ENCODE results near the gene PCSK6. TPM values are rescaled to one million over a fixed set of nuclear protein-coding genes. Genes with fewer than 3 reads are reported as not detected.
"Not testable (repeated sequence)": the region's sequence is repeated elsewhere in the genome, so short reads cannot be mapped to it uniquely, and the experiment has no call there.

The PCSK6 gene
- total RNA-seq, 1 donor from 2014 or later = 15.4 TPM

DNA sequence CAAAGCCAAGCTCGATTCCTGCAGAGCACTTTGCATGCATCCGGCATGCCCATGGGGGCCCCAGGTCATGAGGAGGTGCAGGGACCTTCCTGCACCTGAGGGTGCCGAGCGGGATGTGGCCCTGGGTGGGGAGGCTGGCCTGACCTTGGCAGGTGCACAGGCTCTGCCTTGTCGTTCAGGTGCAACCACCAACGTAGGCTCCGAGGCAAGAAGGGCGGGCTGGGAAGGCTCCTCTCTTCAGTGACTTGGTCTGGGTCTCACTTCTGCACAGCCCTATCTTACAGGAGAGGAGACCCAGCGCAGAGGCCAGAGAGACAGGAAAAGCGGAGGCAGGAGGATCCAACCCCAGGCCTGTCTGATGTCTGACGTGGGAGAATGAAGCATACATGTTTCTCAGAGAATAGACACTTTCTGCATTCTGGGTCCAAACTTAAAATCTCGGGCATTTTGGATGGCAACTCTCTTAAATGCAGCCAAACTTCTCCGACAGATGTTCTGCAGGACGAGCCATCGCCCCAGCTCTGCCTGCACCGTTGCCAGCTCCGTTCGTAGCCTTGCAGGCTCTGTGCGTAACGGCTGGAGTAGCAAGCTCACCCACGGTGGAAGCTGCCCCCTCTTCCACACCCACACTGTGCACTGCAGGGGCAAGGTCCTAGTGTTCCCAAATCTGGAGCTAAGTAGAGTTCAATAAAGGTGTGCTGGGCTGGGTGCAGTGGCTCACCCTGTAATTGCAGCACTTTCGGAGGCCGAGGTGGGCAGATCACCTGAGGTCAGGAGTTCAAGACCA, 133.6 kb downstream of the PCSK6 start:
- no peak for DNase-seq

DNA sequence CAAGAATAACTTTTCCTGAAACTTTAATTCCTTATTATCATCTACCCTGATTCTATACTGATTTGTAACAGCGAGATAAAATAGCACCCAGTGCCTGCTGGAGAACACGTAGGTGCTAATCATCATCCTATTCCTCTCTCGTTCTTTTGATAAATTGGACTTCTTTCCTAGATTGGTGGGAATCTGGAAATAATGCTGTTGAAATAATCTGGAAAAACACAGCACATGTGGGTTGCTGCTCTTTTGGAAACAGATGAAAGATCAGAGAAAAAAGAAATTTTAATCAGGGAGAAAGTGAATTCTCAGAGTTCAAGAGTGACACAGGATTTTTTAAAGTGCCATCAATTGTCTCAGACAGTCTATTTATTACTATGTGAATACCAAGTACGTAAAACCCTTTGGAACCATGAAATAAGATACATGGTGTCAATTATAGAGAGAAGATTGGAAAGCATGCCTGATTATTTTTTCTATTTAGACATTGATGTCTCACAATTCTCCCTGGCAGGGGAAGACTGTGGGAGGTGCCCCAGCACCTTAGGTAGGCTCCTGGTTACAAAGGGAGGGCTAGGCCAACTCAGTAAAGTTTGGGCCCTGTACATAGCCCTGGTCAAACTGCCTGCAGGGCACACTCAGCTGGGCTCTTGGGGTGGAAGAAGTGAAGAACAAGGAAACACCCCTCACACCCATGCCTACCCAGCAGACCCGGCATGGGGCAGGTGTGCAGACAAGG, 134.4 kb downstream of the PCSK6 start:
- no peak for DNase-seq

DNA sequence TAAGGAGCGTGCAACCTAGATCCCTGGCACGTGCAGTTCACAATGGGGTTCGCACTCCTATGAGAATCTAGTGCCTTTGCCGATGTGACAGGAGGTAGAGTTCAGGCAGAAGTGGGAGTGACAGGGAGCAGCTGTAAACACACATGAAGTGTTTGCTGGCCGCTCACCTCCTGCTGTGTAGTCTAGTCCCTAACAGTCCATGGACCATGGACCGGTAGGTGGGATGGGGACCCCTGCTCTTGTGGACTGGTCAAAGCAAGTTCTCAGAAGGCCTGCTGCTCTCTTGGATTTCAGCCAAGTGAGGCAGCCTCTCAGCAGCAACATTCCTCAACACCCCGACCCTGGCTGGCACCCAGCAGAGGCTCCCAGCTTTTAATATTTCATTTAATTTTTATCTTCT, 136.3 kb downstream of the PCSK6 start:
- no peak for DNase-seq

DNA sequence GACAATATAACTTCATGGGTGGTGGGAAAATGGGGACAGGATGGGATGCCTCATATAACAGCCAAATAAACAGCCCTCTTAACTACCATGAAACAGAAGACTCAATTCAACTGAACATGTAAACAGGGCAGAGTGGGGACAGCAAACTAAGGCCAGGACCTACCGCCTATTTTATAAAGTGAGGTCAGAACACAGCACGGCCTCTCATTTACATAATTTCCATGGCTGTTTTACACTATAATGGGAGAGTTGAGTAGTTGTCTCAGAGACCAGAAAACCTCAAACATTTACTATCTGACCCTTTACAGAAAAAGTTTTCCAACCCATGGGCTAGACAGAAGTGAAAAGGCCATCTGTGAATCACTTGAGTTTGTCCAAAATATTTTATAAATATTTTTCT, 137.8 kb downstream of the PCSK6 start:
- no peak for DNase-seq

DNA sequence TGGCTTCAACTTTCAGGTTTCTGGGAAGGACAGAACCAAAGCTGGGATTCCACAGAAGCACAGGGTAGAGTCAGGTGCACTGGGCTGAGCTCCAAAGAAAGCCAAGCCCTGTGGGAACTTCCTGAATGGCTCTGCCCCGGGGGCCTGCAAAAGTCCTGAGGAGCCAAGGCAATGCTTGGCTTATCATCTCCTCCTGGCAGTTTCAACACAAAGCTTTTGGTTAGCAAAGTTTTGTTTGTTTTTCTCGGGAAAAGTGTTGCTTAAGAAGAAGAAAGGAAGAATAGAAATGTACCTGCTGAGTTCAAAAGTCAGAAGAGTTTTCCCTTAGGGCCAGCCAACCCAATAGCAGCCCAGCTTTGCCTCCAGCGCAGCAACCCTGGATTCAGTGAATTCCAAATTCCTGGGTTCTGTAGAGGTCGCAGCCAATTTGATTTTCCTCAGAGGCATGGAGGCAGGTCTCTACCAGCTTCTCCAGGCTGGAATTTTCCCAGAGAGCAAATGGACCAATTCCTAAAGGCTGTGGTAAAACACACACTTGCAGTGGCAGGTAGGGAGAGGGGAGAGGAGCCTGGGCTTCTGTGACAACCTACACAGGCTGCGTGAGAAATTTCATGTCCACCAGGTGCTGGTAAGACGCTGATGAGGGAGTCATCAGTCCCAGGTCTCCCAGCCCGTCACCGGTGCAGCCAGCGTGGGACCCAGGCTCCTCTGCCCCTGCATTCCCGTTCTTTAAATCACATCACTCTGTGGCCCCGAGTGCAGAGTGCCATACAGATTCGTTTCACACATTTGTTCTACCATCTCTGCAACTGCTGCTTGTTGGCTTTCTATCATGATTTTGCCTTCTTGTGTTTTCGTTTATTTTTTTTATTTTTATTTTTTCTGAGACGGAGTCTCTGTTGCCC, 140.2 kb downstream of the PCSK6 start:
- DNase-seq = no peak

DNA sequence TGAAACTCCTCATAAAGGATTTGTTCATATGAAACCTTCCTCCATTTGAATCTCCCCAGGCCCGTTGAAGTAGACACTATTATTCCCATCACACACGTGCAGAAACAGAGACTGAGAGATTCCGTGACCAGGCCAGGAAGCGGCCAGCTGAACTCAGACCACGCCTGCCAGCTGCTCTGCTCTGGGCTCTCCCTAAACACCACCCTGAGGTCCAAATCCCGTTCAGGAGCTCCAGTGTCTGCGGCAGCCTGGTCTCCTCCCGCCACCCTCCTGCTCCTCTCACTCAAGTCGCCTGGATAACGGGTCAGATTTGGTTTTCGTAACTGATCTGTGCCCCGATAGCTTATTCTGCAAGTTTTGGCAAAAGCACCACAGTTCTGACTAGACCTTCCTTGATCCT, 140.9 kb downstream of the PCSK6 start:
- DNase-seq = no peak

DNA sequence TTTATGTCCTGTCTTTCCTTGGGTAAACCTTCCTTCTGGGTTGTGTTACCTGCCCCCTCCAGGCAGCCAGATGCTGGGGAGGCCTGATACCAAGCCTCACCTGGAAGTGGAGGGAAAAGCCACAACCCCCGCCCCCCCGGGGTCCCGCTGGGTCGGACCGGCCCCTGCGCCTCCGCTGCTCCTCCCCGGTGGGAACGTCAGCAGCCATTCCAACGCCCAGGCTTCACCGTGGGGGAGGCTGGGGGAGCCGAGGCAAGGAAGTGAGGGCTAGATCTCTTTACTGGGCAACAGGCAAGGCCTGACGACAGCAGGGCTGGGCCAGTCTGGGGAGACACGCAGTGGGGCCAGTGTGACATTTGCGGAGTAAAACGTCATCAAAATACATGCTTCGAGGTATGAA, 141.5 kb downstream of the PCSK6 start:
- DNase-seq = no peak

DNA sequence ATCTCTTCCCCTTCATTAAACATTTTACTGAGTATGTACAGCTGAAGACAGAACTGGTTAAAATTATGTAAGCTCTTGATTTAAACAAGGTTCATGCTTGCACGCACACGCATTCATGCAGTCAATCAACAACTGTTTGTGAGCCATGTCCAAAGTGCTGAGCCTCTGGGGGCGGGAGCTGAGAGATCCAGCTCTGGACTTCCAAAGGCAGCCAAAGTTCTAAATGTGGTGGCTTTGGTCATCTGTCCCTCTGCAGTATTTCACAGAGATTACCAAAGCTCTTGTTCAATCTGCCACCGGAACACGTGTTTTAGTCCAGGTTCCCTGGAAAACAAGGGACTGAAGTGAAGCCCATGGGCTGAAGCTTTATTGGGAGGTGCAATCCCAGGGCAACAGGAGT, 142.1 kb downstream of the PCSK6 start:
- DNase-seq = no peak

DNA sequence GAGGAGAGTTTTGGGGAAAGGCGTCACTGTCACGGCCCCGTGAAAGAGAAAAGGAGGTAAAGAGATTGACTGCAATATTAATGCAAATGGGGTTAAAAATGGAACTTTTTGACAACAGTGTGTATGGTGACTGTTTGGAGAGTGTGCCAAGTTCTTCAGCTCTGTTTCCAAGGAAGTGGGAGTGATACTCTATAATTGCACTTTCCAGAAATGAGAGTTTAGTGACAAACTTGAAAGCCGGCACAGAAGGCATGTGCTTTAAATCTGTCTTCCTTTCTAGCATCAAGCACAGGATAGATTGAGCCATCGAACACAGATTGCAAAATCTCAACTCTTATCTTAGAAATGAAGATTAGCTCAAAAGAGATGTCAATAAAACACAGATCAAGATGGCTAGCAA, 142.6 kb downstream of the PCSK6 start:
- no peak for DNase-seq

DNA sequence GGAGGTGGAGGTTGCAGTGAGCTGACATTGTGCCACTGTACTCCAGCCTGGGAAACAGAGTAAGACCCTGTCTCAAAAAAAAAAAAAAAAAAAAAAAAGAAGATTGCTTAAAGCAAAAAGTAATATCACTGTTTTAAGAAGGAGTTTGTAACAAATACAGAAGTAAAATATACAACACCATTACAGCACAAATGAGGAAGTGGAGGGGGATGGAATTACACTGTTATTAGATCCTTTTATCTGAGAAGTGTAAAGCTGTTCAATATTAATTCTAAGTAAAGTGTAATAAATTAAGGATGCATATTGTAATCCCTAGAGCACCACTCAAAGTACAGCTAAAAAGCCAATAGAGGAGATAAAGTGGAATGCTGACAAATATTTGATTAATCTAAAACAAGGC, 147.5 kb downstream of the PCSK6 start:
- DNase-seq = no peak

DNA sequence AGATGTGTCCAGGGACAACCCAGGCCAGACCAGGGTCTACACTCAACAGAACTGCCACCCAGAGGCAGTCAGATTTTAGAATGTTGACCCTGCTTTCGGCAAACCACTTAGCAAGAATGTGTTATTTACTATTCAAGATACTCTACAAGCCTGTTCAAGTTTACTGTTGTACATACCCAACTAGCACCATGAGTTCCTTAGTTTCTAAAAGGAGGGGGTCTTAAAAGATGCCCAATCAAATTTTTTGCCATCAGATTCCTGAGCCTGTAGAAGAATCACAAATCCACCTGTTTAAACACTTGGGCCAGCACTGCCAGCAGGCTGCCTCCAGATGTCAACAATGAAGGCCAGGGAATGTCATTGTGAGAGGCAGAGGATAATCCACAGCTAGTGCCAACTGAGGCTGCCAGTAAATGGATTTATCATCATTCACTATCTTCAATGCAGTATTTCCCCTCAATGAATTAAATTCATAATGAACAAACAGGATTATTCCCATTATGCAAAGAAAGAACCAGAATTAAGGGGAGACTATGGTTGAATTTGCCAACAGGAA, 150.9 kb downstream of the PCSK6 start:
- no peak for DNase-seq

DNA sequence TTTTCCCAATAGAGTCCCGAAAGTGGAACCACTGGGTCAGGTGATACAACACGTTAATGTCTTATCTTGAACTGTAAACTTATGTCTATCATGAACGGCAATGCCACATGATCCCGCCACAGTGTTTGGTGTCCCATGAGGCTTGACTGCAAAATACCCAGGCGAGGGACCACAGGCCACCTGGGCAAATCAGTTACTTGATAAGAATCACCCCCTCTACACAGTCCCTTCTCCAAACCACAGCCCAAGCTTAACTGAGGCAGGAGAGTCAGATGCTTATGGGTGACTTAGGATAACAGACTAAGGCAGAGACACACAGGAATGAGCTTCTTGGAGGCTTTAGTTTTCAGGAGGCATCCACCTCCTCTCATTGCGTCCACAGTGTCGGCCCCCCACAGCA, 151.5 kb downstream of the PCSK6 start:
- DNase-seq = no peak

DNA sequence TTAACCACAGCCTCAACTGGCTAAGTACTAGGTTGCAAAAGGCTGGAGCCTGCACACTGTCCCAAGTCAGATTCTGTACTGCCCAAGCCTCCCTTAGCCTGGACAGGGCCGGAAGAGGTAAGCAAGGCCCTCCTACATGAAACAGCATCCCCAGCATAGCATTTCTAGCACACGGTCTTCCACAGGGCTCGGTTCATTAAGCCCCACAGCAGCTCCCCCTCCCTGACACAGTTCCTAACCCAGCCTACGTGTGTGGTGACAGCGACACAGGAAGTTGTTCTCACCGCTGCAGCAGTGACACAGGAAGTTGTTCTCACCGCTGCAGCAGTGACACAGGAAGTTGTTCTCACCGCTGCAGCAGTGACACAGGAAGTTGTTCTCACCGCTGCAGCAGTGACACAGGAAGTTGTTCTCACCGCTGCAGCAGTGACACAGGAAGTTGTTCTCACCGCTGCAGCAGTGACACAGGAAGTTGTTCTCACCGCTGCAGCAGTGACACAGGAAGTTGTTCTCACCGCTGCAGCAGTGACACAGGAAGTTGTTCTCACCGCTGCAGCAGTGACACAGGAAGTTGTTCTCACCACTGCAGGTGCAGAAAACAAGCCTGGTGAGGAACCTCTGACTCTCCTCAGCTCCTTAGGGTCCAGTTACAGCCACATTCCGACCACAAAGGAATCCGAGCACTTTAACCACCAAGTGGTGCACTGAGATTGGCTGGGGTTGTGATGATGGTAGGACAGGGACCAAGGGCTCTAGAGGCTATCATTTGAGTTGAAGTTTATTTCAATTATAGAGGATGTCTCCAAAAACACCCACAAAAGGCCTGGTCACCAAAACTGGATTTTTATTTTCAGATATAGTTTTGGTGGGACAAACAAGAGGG, 155.4 kb downstream of the PCSK6 start:
- DNase-seq = not testable (repeated sequence)

DNA sequence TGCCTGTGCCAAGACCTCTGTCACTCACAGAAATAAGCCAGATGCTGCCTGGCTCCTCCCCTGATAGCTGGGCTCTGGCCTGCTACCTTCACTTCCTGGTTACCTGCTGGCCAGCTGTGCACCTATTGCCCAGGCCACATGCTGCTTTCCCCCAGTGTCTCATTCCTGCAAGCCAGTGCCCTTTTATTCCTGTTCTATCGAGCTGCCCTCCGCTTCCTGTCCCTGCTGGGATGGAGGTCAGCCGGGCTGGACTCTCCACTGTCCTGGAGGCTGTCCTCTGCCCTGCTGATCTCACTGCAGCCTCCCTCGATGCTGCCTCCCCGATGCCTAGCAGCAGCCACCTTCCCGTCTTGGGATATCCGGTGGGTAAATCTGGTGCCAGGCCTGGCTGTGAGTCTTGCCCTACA, 157.4 kb downstream of the PCSK6 start:
- no peak for DNase-seq

DNA sequence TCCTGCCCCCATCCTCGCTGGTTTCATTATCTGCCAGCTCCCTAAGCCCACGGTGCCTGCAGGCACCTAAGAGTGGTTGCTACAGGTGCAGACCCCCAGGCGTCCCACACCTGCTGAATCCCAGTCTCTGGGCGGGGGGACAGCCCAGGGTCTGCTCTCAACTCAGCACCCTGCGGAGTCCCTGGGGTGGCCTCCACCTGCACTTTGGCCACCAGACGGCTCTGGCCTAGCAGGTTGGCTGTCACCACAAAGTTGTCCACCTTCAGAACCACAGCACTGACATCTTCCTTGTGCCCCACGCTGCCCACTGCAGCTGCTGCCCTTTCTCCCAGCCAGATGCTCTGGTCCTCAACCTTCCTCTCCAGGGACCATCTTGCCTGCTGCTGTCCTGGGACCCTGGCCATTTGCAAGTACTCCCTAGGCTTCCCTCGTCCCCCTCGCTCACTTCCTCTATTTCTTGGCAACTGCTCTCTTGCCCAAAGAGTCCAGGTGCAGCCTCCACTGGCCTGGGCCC, 159.6 kb downstream of the PCSK6 start:
- no peak for DNase-seq

DNA sequence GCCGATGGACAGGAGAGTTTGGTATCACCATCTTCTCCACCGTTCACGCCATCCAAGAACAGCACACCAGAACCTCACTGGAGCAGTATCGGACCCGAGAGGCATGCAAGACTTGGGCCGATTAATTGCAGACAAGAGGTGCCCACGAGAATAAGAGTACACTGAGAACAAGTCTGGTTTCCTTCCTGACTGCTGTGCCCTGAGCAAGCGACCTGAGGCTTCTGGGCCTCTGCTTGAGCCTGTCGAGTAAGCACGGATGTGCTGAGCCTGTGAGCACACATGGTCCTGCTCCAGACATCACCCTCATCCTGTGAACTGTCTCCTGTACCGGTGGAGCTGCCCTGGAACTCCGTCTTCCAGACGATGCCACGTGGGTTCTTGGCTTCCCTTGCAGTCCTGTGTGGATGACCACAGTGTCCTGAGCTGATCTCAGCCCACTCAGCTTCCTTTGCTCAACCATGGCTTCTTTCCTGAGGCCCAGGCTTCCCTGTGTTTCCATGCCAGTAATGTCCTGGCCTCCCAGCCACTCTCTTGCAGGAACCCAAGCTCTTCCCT, 160.1 kb downstream of the PCSK6 start:
- no peak for DNase-seq

DNA sequence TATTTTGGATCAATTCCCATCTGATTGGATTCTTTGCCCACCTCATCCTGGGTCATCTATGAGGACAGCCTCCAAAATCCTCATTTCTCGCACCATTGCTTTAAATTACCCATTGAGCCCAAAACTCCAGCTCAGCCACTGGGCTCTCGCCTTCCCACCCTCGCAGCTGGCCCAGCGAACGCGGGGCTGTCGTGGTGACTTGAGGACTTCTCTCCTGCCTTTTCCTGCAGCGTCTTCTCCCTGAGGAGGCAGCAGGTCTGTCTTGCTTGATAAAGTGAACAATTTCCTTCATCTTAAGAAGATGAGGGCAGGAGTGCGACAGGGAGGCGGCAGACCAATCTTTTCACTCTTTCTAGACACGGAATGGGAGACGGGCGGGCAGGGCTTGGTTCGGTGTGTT, 161.5 kb downstream of the PCSK6 start:
- DNase-seq = no peak

DNA sequence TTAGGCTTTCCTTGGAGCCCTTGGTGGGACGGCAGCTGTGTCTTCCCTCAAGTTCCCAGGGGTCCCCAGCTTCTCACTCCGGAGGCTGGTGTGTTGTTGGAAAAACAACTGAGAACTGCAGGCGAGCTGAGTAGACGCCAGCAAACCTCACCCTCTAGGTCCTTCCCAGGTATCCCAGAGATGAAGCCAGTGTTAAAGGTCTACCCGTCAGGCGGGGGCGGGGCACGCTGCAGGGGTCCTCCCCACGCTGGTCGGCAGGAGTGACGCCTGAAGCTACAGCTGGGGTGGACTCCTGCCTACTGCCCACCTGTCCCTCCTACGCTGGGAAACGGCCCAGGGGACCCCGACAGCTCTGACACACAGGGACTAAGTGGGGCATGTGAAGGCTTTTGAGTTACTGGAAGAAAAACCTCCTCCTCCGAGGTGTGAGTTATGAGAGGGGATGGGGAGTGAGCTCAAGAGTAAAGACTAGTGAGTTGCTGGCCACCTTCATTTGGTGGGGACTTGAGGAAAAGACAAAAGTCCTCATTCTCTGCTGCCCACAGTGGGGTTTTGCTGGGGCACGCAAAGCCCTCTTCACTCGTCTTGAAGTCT, 162.3 kb downstream of the PCSK6 start:
- no peak for DNase-seq

DNA sequence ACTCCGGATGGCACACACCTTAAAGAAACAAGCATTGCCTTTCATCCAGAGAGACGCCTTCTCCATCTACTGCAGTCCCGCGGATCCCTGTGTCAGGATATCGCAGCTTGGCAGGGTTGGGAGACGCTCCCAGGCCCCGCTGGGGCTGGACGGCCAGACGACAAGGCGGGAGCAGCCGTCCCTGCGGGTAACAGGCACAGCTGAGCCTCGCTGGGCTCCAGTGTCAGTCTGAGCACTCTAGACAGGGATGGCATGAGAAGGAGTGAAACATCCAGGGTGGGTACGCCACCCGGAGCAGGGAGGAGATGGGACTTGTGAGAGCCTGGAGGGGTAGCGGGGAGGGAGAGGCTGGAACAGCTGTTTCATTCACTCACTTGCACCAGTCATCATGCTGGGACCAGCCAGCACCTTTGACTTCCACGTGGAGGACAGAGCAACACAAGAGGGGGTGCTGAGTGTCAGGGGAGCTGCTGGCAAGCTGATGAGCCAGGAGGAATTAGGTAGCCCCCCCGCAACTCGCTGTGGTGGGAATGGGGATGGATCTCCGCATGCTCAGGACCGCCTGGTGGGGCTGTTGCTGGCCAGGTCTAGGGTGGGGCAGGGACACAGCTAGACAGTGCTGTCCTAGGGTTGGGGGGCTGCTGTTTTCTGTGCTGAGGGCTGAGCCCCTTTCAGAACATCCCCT, 162.9 kb downstream of the PCSK6 start:
- no peak for DNase-seq

DNA sequence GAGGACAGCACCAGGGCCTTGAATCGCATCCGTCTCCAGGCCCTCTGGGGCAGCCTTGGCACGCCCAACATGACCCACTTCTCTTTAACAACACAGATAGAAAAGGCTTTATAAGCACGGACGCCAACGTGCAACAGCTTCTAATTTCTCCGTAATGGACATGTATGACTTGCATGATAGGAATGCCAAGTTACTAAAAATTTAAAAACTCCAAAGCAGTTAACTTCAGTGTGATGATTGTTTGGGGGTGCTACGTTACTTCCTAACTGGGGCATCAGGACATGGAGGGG, 163.5 kb downstream of the PCSK6 start:
- no peak for DNase-seq
